GM13977 (cell line): ENCODE results near the gene CENPP.

ENCODE experiments used
- DNase-seq: peaks from one replicate; pipeline ENCODE4 v3.0.0; 2012; ENCODE audit warnings: low spot score
- in situ Hi-C: fragments of 300-500 bp; cut with MboI; formaldehyde crosslinking; loops from one replicate; pipeline ENCODE4 v1.12.0; 2022; ENCODE audit warnings: low sequenced_read_pairs, low pct_unique_long_range_greater_than_20kb, mixed read lengths, inconsistent platforms; ENCODE audit not compliant: unreplicated experiment
- TF ChIP-seq, protein P1 (sequence below): IDR thresholded peaks from 2 replicates; pipeline ENCODE4 v1.5.1; 2012; ENCODE audit warnings: mild to moderate bottlenecking, control low read depth; ENCODE audit not compliant: insufficient read depth; ENCODE audit errors: extremely low read depth, missing control alignments

CENPP gene

DNA sequence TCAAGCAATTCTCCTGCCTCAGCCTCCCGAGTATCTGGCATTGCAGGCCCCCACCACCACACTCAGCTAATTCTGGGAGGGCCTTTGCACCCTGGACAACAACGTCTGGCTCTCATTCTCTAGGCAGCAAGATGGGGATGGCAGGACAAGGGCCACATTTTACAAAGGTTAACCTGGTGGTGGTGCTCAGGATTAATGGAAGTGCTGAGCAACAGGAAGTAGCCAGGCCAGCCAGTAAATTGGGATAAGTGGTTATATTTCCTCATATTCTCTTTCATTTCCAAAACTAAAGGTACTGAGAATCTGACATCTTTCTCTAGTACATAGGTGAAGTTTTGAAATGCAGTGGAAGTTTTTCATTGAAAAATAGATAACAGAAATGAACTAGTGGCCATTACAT lies 181.3 kb downstream of the CENPP start:
- TF ChIP-seq, protein P1, sequence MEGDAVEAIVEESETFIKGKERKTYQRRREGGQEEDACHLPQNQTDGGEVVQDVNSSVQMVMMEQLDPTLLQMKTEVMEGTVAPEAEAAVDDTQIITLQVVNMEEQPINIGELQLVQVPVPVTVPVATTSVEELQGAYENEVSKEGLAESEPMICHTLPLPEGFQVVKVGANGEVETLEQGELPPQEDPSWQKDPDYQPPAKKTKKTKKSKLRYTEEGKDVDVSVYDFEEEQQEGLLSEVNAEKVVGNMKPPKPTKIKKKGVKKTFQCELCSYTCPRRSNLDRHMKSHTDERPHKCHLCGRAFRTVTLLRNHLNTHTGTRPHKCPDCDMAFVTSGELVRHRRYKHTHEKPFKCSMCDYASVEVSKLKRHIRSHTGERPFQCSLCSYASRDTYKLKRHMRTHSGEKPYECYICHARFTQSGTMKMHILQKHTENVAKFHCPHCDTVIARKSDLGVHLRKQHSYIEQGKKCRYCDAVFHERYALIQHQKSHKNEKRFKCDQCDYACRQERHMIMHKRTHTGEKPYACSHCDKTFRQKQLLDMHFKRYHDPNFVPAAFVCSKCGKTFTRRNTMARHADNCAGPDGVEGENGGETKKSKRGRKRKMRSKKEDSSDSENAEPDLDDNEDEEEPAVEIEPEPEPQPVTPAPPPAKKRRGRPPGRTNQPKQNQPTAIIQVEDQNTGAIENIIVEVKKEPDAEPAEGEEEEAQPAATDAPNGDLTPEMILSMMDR: no peak
- no peak for DNase-seq
- in situ Hi-C loops: no loop called here

DNA sequence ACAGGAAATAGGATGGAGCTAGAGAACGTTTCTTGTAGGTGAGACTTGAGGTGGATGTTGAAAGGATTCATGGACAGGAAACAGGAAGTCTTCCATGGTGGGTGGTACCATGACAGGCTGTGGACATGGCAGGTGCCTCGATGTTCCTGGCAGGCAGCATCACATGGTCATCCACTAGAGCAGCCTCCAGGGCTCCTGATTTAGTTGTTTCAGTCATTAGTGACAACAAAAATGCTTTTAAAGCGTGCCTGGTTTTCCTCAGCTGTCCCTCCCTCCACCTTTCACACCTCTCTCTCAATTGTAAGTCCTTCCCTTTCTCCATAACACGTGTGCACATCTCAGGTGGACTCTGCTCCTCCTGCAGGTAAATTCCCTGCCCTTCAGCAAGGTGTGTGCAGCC lies 181.7 kb downstream of the CENPP start:
- TF ChIP-seq, protein P1: no peak
- DNase-seq: no peak
- in situ Hi-C loops: no loop called here

DNA sequence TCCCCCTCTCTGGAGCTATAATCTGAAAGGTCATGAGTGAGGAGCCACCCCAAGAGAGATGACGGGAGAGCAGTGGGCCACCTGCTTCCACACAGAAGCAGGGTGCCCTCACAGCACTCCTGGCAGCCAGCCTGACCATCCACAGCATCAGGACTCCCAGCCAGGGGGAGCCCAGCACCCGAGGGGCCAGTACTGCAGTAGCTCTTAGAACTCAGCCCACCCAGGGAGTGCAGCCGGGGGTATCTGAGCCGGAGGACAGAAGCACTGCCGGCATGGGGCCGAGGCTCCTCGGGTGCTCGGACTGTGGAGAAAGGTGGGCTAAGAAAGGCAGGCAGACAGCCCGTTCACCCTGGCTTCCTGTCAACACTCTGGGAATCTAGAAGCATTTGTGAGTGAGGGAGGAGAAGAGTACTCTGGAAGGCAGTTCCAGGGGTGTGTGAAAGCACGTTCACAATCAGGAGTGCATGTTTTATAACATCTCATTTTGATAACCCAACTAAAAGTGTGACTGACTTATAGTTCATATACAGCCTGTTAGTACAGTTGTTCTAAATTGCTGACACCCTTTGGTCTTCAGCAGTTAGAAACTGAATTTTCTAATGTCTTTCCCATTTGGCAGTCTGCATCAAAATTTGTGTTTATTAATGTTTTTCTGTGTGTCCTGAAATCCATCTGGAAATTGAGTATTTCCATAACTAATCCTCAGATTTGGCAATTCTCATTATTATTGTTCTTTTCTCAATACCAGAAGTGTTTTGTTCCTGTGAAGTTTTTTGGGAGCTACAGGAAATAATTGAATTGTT lies 182.5 kb downstream of the CENPP start:
- DNase-seq: no peak
- TF ChIP-seq, protein P1: no peak
- in situ Hi-C loops: no loop called here

- no peak for DNase-seq
- in situ Hi-C loops: no loop called here
- TF ChIP-seq, protein P1: no peak
Observed at GRCh38 chr9:92509050-92509449, 183.3 kb downstream of the CENPP start.

GRCh38 chr9:92510747-92511146 lies 185.0 kb downstream of the CENPP start:
- in situ Hi-C loops: no loop called here
- peak; percentile 14 for DNase-seq

GRCh38 chr9:92512622-92513021 lies 186.9 kb downstream of the CENPP start:
- TF ChIP-seq, protein P1: no peak
- in situ Hi-C loops: no loop called here
- no peak for DNase-seq

More at GRCh38 chr9:92510747-92511146, 185.0 kb downstream of the CENPP start:
- TF ChIP-seq, protein P1: no peak
